TTC549 (cell line): ENCODE measurements around the gene CEP164.

ENCODE experiments used
- FAIRE-seq: peaks from 2 replicates; lab custom pipeline; 2012; peaks lifted over from hg19 to GRCh38; lab: Jason Lieb, UNC

Gene CEP164

DNA sequence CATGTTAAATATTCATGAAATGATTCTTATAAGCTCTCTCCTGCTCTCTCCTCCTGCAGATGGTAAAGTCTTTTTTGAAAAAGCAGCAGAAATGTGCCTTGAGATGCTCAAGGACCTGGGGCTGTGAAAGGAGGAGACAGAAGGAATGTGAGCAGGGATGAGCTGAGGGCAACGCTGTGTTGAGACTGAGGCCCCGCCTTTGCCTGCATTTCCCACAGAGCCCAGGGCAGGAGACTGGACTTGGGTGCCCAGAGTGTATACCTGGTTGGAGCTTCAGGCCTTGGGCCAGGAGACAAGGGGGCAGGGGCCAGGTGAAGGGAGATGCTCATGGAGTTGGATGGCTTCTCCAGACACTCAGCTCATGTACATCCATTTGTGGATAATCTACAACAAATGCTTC, 39.2 kb downstream of the CEP164 start:
- FAIRE-seq = no peak

GRCh38 chr11:117369534-117369933, 41.9 kb downstream of the CEP164 start:
- FAIRE-seq = no peak

DNA sequence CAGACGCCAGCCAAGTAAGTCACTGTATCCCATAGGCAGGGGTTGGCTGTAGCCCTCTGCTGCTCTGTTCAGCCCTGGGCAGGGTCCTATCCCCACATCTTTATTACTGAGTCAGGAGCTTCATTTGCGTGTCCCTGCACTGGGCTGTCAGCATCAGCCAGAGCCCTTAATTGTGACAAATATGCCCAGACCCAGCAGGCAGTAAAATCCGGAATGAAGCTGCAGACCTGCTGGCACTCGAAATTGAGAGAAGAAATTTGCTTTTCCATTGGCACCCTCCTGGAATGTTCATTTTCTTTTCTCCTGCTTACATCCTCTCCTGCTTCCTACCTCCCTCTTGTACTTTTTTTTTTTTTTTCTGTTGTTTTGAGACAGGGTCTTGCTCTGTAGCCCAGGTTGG, 43.8 kb downstream of the CEP164 start:
- FAIRE-seq = no peak

DNA sequence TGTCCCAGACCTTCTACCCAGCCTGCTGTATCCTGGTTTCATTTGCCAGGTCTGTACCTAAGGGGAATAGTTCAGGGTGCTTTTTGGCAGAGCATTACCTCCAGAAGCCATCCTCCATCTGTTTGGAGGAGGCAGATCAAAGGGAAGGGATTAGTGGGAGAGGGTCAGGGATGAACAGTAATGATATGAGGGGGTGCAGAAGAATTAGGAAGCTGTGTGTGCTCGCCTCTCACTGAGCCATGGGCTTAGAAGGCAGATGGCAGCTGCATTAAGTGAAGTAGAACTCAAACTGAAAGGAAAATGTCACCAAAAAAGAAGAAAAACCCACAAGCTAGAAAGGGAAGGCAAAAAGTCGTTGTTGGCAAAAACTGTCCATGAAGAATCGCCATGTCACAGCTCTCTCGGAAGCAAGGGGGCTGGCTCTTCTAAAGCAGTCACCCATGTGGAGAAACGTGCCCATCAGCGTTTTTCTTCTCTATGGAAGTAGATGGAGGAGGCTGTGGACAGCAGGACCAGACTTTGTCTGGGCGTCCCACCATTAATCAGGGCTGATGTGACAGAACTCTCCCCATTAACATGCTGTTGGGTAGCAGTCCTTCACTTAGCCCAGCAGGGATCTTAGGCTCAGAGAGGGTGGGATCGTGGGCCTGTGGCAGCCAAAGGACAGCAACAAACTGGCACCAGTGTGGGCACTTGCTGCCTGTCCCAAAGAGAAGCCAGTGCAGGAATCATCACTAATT, 46.8 kb downstream of the CEP164 start:
- no peak for FAIRE-seq

DNA sequence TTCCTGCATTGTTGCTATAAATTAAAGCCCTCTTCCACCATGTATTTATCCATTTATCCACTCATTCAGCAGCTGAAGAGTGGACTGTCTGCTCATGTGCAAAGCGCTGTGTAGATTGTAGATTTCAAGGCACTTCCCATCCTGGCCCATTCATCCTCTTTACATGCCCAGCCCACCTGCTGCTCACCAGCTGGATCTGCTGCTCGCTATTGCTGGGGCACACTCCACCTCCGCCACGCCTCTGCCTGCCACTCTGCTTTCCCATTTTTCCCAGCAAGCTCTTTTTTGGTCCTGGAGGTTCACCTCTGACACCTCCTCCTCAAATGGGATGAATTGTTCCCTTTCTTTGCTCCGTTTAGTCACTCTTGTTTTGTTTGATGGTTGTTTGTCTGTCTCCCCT, 48.3 kb downstream of the CEP164 start:
- no peak for FAIRE-seq

DNA sequence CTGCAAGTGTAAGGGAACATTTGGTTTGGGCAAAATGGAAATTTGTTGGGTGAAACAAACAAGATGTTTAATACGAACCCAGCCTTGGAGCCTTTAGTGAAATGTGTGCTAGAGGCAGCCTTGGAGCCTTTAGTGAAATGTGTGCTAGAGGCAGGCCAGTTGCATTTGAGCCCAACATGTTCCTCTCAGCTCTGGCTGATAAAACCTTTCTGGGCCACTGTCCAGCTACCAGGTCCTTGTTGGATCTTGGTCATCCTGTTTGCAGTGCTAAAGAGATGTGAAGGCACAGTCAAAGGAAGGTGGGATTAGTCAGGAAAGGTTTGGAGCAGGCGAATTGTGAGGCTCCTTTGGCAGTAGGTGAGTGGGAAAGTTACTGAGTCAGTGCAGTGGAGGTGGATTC, 48.9 kb downstream of the CEP164 start:
- no peak for FAIRE-seq

DNA sequence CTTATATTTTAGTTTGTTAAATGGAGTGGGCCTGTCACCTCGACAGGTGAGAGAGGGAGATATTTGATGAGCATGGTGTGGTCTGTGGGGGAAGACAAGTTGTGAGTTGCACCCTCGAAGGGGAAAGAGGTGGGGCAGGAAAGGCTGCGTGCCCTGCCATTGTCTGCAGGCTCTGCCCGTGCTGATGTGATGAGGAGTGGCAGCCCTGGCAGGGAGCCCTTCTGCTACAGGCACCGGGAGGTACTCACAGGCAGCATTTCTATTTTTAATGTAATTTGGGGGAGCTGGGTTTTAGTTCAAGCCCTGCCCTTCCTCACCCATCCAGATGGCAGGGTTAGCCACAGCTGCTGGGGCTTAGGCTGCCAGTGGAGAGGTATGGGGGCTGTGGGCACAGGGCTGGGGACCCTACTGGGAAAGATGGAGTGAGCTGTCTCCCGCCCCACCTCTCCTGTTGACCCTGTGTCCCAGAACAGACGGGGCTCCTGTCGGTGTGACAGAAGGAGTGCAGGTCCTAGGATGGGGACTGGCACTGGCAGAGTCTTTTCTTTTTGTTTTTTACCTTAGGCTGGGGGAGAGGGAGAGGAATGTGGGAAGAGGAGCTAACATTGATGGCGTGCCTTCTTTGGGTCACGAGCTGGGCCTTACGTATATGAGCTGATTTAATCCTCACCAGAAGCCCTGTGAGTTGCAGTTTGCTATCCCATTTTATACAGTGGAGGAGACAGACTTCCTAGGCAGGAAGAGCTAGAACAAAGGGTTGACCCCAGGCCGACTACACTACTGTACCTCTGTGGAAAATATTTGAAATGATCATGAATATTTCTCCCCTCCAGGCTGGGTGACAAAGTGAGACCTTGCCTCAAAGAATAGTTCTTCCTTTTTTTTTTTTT, 51.6 kb downstream of the CEP164 start:
- FAIRE-seq = no peak

DNA sequence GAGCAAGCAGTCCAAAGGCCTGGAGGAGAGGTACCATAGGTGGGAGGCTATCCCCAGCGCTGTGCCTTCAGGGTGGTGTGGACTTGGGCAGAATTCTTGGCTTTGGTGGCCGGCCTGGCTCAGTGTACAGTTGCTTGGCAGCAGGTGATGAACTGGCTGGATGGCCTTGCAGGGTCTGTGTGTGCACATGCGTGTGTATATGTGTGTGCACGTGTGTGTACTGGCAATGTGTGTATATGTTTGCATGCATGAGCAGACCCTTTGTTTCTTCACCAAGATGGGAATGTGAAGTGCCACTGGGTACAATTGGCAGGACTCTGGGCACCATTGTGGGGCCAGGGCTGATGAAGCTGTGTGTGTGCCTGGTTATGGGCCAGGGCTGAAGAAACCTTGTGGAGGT, 53.0 kb downstream of the CEP164 start:
- no peak for FAIRE-seq

DNA sequence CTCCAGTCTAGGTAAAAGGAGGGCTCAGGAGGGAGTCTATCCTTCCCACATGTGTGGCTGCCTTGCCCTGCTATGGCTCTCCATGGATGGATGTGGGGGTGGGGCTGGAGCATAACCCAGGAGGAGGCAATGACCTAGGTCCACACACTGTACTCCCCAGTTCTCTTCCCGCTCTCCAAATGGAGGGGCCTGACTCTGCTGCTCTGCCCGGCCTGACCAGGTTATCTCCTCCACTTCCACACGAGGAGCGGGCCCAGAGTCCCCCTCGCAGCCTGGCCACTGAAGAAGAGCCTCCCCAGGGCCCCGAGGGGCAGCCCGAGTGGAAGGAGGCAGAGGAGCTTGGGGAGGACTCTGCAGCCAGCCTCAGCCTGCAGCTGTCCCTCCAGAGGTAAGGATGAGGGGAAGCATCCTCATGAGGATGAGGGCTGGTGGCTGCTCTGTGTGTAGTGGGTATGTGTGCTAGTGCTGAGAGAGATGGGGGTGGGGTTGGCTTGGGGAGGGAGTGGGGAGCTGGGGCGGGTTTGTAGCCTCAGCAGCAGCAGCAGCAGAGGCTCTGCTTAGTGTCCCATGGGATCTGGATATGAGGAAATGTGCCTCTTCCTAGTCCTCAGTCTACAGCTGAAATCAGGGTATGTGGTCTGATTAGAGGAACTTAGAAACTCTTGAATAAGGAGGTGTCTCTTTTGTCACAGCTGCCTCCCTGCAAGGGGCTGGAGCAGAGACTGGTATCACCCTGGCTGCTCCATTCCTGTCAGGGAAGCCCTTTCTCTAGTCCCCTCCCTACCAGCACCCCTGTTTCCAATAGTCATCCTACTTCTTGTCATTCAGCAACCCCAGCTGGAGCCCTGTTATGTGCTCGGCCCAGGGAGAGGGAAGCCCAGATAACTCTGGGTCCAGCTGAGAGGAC, 54.1 kb downstream of the CEP164 start:
- FAIRE-seq = no peak

DNA sequence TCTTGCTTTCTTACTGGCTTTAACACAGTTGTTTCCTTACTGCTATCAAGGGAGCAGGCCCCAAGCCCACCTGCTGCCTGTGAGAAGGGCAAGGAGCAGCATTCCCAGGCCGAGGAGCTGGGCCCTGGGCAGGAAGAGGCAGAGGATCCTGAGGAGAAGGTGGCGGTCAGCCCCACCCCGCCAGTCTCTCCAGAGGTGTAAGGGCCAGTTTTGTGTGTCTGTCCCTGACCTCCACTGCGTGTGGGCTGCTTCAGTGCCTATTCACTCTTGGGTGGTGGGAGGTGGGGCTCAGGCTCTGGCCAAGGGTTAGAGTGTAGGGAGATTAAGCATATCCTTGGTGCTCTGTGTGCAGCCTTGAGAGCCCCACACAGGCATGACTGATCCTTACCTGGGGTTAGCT, 55.1 kb downstream of the CEP164 start:
- FAIRE-seq = no peak

- FAIRE-seq = no peak
These were observed 56.4 kb downstream of the CEP164 start for GRCh38 chr11:117384045-117384444.

DNA sequence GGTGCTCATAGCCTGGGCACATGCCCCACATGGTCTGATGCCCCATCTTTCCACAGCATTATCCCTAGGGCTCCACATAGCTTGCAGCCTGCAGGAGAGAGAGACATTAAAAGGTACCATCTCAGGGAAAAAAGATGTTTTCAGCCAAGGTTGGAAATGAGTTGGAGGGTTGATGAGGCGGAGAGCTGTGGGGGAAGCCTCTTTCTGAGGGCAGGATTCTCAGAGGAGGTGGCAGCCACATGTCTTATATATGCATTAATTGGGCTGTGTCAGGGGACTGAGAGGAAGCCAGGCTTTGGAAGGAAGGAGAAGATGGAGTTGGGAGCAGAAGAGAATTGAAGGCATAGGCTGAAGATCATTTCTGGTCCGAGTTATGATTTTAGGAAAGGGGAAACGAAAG, 57.8 kb downstream of the CEP164 start:
- no peak for FAIRE-seq

GRCh38 chr11:117385906-117386305, 58.3 kb downstream of the CEP164 start:
- FAIRE-seq = no peak

DNA sequence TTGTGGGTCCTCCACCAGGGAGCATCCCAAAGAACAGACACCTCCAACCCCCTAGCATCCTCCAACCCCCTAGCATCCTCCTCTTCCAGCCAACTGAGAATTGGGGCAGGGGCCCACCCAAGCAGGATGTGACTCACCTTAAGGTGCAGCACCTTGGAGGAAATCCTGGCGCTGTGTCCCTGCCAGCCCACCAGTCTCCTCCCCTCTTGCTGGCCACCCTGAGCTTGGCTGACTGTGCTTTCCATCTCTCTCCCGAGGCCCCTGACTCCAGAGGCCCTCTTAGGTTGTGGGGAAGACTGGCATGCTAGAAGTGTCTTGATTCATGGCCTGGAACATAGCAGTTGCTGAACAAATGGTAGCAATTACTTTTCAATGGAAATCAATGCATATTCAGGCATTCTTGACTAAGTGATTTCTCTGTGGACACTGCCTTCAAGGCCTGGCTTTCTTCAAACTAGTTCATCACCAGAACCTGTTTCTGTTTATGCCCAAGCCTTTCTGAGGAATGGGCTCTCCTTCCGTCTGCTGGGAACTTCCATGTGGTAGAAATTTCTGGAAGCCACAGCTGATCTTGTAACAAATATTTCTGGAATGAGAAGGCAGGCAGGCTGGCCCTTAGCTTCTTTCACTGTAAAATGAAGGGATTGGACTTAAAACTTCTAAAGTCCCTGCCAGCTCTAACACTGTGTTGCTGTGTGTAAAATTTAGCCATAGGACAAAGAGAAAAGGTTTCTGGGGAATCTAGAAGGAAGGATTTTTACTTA, 60.5 kb downstream of the CEP164 start:
- no peak for FAIRE-seq

GRCh38 chr11:117390743-117391142, 63.1 kb downstream of the CEP164 start:
- FAIRE-seq = no peak

DNA sequence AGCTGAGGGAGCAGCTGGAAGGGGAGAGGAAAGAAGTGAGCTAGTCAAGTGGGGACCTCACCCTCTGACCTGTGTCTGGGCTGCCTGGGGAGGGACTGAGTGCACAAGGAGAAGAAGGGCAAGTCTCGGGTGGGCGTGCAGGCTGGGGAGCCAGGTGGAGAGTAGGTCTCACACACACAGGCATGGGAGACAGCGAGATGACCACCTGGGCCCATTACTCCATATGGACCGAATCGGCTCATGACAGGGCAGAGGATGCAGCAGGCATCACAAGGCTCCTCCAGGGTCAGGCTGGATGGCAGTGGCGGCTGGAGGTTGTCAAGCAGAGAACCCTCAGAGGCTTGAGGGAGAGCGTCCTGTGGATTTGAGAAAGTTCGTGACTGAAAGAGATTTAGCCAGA, 63.5 kb downstream of the CEP164 start:
- FAIRE-seq = no peak

- FAIRE-seq = no peak
These were observed 64.5 kb downstream of the CEP164 start for GRCh38 chr11:117392001-117392690.

GRCh38 chr11:117392979-117393378, 65.3 kb downstream of the CEP164 start:
- FAIRE-seq = no peak

GRCh38 chr11:117394221-117394925, 66.7 kb downstream of the CEP164 start:
- no peak for FAIRE-seq

GRCh38 chr11:117395476-117395875, 67.8 kb downstream of the CEP164 start:
- no peak for FAIRE-seq

DNA sequence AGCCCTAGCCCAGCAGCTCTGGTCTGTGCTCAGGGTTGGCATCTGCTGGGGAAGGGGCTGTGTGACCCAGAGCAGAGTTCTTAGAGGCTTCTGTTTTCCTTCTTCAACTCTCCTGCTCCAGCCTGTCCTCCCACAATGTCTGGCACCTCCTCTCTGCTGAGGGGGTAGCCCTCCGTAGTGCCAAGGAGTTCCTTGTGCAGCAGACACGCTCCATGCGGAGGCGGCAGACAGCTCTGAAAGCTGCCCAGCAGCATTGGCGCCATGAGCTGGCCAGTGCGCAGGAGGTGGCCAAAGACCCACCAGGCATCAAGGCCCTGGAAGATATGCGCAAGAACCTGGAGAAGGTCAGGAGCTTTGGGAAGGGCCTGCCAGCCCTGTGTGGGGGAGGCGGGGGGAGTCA, 69.3 kb downstream of the CEP164 start:
- FAIRE-seq = no peak
